ENCODE results near the gene PLA2G2F. TPM values are rescaled to one million over a fixed set of nuclear protein-coding genes. Genes with fewer than 3 reads are reported as not detected.

PLA2G2F gene
- total and polyA plus RNA-seq, 2 experiments from 2014 or later: not detected

- Mint-ChIP-seq H3K4me1 (peaks cover 21% of the 10 kb centered on the region), H3K4me3 (no peak overlapping the region; the same call in 2 of the 3 replicates), H3K9me3 (peaks cover 2% of the 10 kb centered on the region; the same call in 1 of the 3 replicates), H3K27me3 (ENCODE audit: insufficient read depth, low read depth, poor library complexity) (peaks cover 15% of the 10 kb centered on the region), H3K36me3 (ENCODE audit: low read depth) (no peaks in the 10 kb centered on the region; the same call in 2 of the 3 replicates), H3K27ac (no peak overlapping the region)
- TF ChIP-seq ZNF114 (CRISPR knock-in tag; IDR thresholded peaks at IDR 0.05) (no peak), EZH2 (IDR thresholded peaks at IDR 0.05; ENCODE audit: low read depth, unreplicated experiment) (no peak), CREB1 (CRISPR knock-in tag; IDR thresholded peaks at IDR 0.05; ENCODE audit: low read depth) (no peak), NANOG (IDR thresholded peaks at IDR 0.05; ENCODE audit: borderline replicate concordance) (no peak)
- TF ChIP-seq, protein P1, sequence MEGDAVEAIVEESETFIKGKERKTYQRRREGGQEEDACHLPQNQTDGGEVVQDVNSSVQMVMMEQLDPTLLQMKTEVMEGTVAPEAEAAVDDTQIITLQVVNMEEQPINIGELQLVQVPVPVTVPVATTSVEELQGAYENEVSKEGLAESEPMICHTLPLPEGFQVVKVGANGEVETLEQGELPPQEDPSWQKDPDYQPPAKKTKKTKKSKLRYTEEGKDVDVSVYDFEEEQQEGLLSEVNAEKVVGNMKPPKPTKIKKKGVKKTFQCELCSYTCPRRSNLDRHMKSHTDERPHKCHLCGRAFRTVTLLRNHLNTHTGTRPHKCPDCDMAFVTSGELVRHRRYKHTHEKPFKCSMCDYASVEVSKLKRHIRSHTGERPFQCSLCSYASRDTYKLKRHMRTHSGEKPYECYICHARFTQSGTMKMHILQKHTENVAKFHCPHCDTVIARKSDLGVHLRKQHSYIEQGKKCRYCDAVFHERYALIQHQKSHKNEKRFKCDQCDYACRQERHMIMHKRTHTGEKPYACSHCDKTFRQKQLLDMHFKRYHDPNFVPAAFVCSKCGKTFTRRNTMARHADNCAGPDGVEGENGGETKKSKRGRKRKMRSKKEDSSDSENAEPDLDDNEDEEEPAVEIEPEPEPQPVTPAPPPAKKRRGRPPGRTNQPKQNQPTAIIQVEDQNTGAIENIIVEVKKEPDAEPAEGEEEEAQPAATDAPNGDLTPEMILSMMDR (conservative IDR thresholded peaks at IDR 0.05; ENCODE audit: low read depth in 2 of 2): no peak
- no peaks in the 10 kb centered on the region for H3F3A ChIP-seq (replicated peaks; ENCODE audit: low read depth)
- H3K27me3 ChIP-seq (ENCODE audit: insufficient read depth): peaks cover 13% of the 10 kb centered on the region
- H2AFZ ChIP-seq: no peak overlapping the region
- H4K20me1 ChIP-seq (replicated peaks; ENCODE audit: insufficient read depth): no peaks in the 10 kb centered on the region
- H3K36me3 ChIP-seq (ENCODE audit: insufficient read depth): no peaks in the 10 kb centered on the region
- H3K4me2 ChIP-seq: no peak overlapping the region
- peaks cover 9% of the 10 kb centered on the region for H3K4me1 ChIP-seq (ENCODE audit: insufficient read depth)
- no peaks in the 10 kb centered on the region for H3K79me2 ChIP-seq (replicated peaks; ENCODE audit: insufficient read depth)
- DNase-seq (ENCODE audit: low spot score) (no peak), ATAC-seq (no peak)
- H3K4me3 ChIP-seq: no peak overlapping the region
- no peaks in the 10 kb centered on the region for H3K9me2 ChIP-seq (ENCODE audit: insufficient read depth)
- H3K27ac ChIP-seq (ENCODE audit: low read depth): no peak overlapping the region
Observed at GRCh38 chr1:20183616-20184271, 44.6 kb downstream of the PLA2G2F start.

DNA sequence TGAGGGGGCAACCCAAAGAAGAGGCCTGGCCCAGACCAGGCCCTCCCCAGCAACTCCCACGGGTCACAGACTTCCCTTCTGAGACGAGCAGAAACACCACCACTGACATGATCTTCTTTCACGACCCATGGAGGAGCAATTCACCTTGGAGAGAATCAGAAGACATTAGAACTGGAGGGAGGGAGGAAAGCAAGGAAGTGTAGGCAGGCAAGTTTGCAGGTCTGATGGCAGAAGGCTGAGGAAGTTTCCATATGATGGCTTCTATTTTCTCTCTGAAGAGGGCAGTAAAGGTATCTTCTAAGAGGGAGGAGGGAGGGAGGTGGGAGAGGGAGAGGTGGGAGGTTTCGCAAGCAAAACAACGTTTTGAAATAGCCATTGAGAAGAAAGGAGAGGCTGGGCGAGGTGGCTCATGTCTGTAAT lies 45.4 kb downstream of the PLA2G2F start:
- Histone ChIP-seq H3F3A (replicated peaks; ENCODE audit: low read depth) (no peaks in the 10 kb centered on the region), H2AFZ (no peak overlapping the region), H4K20me1 (replicated peaks; ENCODE audit: insufficient read depth) (no peaks in the 10 kb centered on the region), H3K4me3 (no peak overlapping the region), H3K36me3 (ENCODE audit: insufficient read depth) (no peaks in the 10 kb centered on the region), H3K27ac (ENCODE audit: low read depth) (no peak overlapping the region), H3K79me2 (replicated peaks; ENCODE audit: insufficient read depth) (no peaks in the 10 kb centered on the region), H3K4me2 (no peak overlapping the region), H3K4me1 (ENCODE audit: insufficient read depth) (peaks cover 9% of the 10 kb centered on the region), H3K27me3 (ENCODE audit: insufficient read depth) (peaks cover 13% of the 10 kb centered on the region), H3K9me2 (ENCODE audit: insufficient read depth) (no peaks in the 10 kb centered on the region)
- H3K4me3 Mint-ChIP-seq: 0 out of 3 replicates have a peak overlapping the region, but pooled peaks have one; percentile 2
- no peak overlapping the region for H3K27ac Mint-ChIP-seq
- no peaks in the 10 kb centered on the region; the same call in 2 of the 3 replicates for H3K36me3 Mint-ChIP-seq (ENCODE audit: low read depth)
- peaks cover 21% of the 10 kb centered on the region for H3K4me1 Mint-ChIP-seq
- H3K9me3 Mint-ChIP-seq: peaks cover 2% of the 10 kb centered on the region; the same call in 1 of the 3 replicates
- TF ChIP-seq ZNF114 (CRISPR knock-in tag; IDR thresholded peaks at IDR 0.05): no peak
- TF ChIP-seq, protein P1 (conservative IDR thresholded peaks at IDR 0.05; ENCODE audit: low read depth in 2 of 2): peak in 1 of 2 experiments; percentile 25; a peak in 3 of 4 replicates
- DNase-seq (ENCODE audit: low spot score) (peak; percentile 74), ATAC-seq (no peak)
- peaks cover 12% of the 10 kb centered on the region for H3K27me3 Mint-ChIP-seq (ENCODE audit: insufficient read depth, low read depth, poor library complexity)
